ENCODE measurements around the gene THBD.

THBD gene

GRCh38 chr20:23049201-23050075, at the start of gene THBD:
Gene THBD, minus strand, starts transcription at chr20:23049672. Its CDS starts 168 bp downstream, at chr20:23049504.
- DNase-seq, result no peak

- no peak for DNase-seq
Observed at GRCh38 chr20:23097636-23098580, 48.4 kb upstream of the THBD start.

GRCh38 chr20:23096986-23097520, 47.6 kb upstream of the THBD start:
- no peak for DNase-seq

- DNase-seq, result no peak
Observed at GRCh38 chr20:23096097-23096496, 46.6 kb upstream of the THBD start.

- DNase-seq, result no peak
Observed at GRCh38 chr20:23095499-23095898, 46.0 kb upstream of the THBD start.

GRCh38 chr20:23094927-23095326, 45.5 kb upstream of the THBD start:
- DNase-seq, result no peak

- no peak for DNase-seq
Observed at GRCh38 chr20:23094213-23094896, 44.9 kb upstream of the THBD start.

GRCh38 chr20:23093613-23094012, 44.1 kb upstream of the THBD start:
- no peak for DNase-seq

- no peak for DNase-seq
Observed at GRCh38 chr20:23092861-23093495, 43.5 kb upstream of the THBD start.

GRCh38 chr20:23092384-23092756, 42.9 kb upstream of the THBD start:
- no peak for DNase-seq

- no peak for DNase-seq
Observed at GRCh38 chr20:23091721-23092383, 42.4 kb upstream of the THBD start.

GRCh38 chr20:23090878-23091277, 41.4 kb upstream of the THBD start:
- DNase-seq, result no peak

- DNase-seq, result no peak
Observed at GRCh38 chr20:23090147-23090546, 40.7 kb upstream of the THBD start.

GRCh38 chr20:23088866-23089265, 39.4 kb upstream of the THBD start:
- DNase-seq, result no peak

GRCh38 chr20:23087587-23088251, 38.2 kb upstream of the THBD start:
- no peak for DNase-seq

- no peak for DNase-seq
Observed at GRCh38 chr20:23086931-23087411, 37.5 kb upstream of the THBD start.

- no peak for DNase-seq
Observed at GRCh38 chr20:23086056-23086566, 36.6 kb upstream of the THBD start, which contains the start of gene CD93. Gene CD93, minus strand, starts transcription at chr20:23086324. Its CDS starts 132 bp downstream, at chr20:23086192.

- no peak for DNase-seq
Observed at GRCh38 chr20:23085436-23086055, 36.1 kb upstream of the THBD start.

GRCh38 chr20:23084845-23085365, 35.4 kb upstream of the THBD start:
- no peak for DNase-seq

GRCh38 chr20:23084282-23084844, 34.9 kb upstream of the THBD start:
- DNase-seq, result no peak
